ENCODE measurements around the gene MED9.

DNA sequence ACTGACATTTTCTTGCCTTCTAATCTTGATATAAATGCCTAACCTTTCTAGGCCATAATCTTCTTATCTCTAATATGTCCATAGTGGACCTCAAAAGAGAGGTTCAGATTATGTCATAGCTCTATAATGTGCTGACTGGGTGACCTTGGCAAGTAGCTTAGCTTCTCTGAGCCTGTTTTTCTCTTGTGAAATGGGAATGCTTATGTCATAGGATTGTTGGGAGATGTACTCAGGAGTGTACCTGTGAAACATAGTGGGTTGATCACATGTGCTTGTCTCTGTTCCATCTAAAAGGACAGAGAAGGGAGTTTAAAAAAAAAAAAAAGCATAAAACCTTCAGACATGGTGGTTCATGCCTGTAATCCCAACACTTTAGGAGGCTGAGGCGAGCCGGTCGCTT lies 2.4 kb downstream of the MED9 start:
- TF ChIP-seq CTCF (IDR thresholded peaks at IDR 0.05; ENCODE audit: borderline replicate concordance, extremely low read depth, low read length, poor library complexity, severe bottlenecking): no peak
- TF ChIP-seq EZH2 (IDR thresholded peaks at IDR 0.05; ENCODE audit: borderline replicate concordance, low read depth, low read length, severe bottlenecking): no peak
